GM12872 (cell line): ENCODE measurements around the gene CACNA1I.

Experiments
- TF ChIP-seq, protein P1 (sequence below): IDR thresholded peaks from 3 replicates; pipeline ENCODE4 v1.5.1; 2011; ENCODE audit warnings: low read depth, mild to moderate bottlenecking, low read length, moderate library complexity; ENCODE audit not compliant: insufficient read depth

Gene CACNA1I

DNA sequence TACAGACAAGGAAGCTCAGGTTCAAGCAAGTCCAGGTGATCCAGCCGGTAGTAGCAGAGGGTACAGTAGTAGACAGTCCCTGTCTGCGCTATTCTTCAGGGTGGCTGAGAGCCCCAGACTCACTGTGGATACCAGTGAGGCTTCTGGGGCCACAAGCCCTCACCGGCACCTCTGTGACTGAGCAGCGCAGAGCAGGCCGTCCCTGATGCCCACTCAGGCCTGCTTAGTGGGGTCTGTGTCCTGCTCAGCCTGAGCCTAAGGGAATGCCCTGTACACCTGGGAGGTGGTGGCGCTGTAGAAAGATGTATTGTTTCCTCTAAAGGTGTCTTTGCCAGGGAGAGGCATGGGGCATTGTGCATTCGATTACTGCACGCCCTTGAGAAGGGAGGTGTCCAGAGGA, 143.8 kb downstream of the CACNA1I start:
- TF ChIP-seq, protein P1, sequence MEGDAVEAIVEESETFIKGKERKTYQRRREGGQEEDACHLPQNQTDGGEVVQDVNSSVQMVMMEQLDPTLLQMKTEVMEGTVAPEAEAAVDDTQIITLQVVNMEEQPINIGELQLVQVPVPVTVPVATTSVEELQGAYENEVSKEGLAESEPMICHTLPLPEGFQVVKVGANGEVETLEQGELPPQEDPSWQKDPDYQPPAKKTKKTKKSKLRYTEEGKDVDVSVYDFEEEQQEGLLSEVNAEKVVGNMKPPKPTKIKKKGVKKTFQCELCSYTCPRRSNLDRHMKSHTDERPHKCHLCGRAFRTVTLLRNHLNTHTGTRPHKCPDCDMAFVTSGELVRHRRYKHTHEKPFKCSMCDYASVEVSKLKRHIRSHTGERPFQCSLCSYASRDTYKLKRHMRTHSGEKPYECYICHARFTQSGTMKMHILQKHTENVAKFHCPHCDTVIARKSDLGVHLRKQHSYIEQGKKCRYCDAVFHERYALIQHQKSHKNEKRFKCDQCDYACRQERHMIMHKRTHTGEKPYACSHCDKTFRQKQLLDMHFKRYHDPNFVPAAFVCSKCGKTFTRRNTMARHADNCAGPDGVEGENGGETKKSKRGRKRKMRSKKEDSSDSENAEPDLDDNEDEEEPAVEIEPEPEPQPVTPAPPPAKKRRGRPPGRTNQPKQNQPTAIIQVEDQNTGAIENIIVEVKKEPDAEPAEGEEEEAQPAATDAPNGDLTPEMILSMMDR: no peak

DNA sequence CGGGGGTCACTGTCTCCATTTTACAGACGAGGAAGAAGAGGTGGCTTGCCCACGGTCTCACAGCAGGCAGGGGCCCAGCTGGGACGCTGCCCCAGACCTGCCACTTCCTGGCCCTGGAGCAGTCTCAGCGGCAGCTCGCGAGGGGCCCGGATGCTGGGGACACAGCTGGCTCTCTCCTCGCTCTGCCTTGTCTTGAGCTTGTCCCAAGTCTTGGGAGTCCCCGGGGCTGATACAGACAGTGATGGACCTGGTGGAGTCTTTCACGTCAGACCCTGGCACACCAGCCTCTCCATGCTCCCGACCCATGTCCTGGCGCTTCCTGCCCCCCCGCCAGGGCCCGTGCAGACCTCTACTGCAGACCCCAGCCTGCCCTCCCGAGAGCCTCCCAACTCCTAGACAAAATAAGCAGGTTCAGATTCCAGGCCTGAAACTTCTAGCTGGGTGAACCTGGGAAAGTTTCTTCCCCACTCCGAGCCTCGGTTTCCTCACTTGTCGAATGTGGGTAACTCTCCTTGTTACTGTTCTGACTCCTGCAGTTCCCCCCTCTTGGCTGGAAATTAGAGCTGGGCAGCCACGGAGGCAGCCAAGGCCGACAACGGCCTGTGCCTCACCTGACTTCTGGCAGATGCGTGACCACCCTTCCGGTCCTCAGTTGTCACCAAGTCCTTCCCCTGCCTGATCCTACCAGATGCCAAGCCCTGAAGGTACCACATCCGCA, 145.4 kb downstream of the CACNA1I start:
- TF ChIP-seq, protein P1: no peak

DNA sequence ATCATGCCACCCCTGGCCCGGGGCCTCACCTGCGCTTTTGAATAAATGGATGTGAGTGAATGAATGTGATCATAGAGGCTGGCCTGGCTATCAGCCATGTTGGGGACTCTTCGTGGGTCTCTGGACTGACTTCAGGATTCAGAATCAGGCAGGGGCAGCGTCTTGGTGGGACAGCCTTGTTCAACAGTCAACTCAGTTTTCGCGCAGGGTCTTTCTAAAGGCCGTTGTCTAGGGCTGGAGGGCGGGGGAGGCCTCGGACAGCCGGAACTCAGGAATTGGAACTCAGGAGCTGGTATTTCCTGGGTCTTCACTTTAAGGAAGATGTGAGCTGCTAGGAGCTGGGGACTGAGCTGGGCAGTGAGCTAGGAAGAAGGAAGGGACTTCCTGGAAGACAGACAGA, 146.0 kb downstream of the CACNA1I start:
- TF ChIP-seq, protein P1: no peak

DNA sequence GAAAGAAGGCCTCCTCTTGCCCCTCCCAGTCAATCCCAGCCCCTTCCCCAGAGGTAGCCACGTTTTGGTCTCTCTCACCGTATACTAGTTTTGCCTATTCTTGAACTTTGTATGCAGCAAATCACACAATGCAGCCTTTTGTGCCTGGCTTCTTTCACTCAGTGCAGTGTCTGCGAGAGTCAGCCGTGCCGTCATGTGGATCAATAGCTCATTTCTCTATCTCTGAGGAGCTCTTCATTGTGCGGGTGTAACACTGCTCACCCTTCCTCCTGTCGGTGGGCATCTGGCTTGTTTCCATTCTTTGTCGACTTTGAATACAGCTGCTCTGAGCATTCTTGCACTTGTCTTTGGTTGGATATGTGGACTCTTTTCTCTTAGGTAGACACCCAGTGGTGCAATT, 146.5 kb downstream of the CACNA1I start:
- TF ChIP-seq, protein P1: no peak

DNA sequence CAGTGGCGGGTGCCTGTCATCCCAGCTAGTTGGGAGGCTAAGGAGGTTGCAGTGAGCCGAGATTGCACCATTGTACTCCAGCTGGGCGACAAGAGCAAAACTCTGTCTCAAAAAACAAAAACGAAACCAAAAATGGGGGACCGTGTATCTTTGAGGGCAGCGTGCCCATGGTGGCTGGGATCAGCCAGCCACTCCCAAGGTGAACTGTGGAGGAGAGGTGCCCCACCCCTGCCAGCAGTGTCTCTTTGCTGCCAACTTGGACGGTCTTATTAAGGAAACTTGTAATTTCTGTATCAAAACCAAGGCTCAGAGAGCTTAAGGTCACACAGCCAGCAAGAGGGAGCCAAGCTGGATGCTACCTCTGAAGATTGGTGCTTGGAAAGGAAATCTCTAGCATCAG, 147.7 kb downstream of the CACNA1I start:
- TF ChIP-seq, protein P1: no peak

DNA sequence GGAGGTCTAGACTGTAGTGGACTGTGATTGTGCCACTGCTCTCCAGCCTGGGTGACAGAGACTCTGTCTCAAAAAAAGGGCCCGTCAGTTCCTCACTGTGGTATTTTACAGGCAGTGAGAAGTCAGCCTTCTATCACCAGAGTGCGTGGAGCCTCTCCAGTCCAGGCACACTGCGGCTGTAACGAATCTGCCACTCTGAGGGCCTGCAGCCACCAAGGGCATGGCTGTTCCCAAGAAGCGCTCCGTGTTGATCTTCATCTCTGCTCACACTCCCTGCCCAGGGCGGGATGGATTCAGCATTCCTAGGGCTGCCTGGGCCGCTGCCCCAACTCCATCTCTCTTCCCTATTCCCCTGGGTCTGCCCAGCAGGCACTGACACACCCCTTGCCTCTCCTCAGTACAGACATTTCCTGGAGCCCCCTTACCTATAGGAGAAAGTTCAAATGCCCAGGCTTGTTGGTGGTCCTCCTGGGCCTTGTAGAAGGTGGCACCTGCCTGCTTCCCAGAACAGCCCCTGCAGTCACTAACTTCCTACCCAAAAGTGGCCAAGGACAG, 148.4 kb downstream of the CACNA1I start:
- TF ChIP-seq, protein P1: no peak

DNA sequence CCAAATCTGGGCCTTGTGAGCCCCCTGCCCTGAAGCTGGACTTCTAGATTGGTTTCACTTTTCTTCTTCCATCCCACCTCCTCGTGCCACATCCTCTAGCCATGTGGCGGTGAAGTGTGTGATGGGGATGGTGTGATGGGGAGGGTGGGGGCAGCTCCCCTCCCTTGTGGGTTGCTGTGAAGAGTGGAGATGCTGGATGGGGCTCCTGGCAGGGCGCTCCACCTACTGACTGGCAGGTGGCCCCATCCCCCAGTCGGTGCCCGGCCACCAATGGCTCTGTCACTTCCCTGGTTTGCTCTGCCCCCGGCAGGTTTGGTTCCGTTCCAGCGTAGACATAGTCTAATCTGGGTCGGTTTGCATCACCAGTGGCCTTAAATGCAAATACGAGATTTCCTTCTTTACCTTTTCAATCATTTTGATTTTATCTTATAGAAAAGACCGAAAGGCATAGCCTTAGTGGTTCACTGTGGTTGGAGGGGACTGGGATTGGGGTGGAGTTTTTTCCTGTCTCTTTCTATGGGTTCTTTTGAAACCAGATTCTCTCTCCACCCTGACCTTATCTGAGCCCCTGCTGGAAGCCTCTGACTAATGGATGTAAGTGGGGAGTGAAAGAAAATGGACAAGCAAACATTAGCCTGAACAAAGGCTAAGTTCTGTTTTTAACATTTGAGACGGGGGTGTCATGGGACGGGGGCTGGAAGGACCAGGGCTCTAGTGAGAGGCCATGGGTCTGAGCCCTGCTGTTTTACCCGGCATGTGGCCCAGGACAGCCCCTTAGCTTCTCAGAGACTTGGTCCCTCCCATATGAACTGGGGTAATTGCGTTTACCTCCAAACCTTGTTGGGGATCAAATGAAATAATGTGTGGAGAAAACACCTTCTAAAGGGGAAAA, 149.3 kb downstream of the CACNA1I start:
- TF ChIP-seq, protein P1: no peak
